Measurements from ENCODE around the gene SMARCC2. TPM values are rescaled to one million over a fixed set of nuclear protein-coding genes. Genes with fewer than 3 reads are reported as not detected.

The SMARCC2 gene
- total and polyA plus RNA-seq, 5 donors, result 28.6 to 94.6 (median 70.1) TPM

GRCh38 chr12:56224102-56224701, 34.9 kb upstream of the SMARCC2 start, which contains the start of gene NABP2:
NABP2 (plus strand) TSS chr12:56224342; CDS start chr12:56224857, 515 bp downstream.
- ATAC-seq, result peak; percentile 90 to 91
- Histone ChIP-seq H3K4me3 (ENCODE audit: low read length) (peak within 1 kb of the TSS; percentile 86), H3K4me1 (ENCODE audit: control insufficient read depth, insufficient read depth, low read length) (peaks cover 2% of the 10 kb centered on the region), H3K27me3 (ENCODE audit: control insufficient read depth, insufficient read depth) (no peaks in the 10 kb centered on the region), H3K9me3 (ENCODE audit: control insufficient read depth, low read length) (no peaks in the 10 kb centered on the region), H3K27ac (ENCODE audit: low read length) (peak within 1 kb of the TSS; percentile 88)
- WGBS, result under 1% methylated on average over 41 of the region's 41 CpGs
- DNase-seq, result peak; percentile 99
- intact Hi-C loops (cut with DNase I), result no loop called here

- no peak for DNase-seq
- Histone ChIP-seq H3K4me1 (ENCODE audit: control insufficient read depth, insufficient read depth, low read length) (peaks cover 2% of the 10 kb centered on the region), H3K9me3 (ENCODE audit: control insufficient read depth, low read length) (no peaks in the 10 kb centered on the region), H3K4me3 (ENCODE audit: low read length) (peak overlapping the region; percentile 39), H3K27ac (ENCODE audit: low read length) (peak overlapping the region; percentile 88), H3K27me3 (ENCODE audit: control insufficient read depth, insufficient read depth) (no peaks in the 10 kb centered on the region)
- intact Hi-C loops (cut with DNase I), result no loop called here
- no peak for ATAC-seq
- 22% methylated on average over 15 of the region's 15 CpGs for WGBS
Measured at GRCh38 chr12:56223571-56224101, 34.4 kb upstream of the SMARCC2 start.

- Histone ChIP-seq H3K4me1 (ENCODE audit: control insufficient read depth, insufficient read depth, low read length) (peaks cover 2% of the 10 kb centered on the region), H3K27me3 (ENCODE audit: control insufficient read depth, insufficient read depth) (no peaks in the 10 kb centered on the region), H3K27ac (ENCODE audit: low read length) (peak overlapping the region; percentile 99), H3K4me3 (ENCODE audit: low read length) (peak overlapping the region; percentile 72), H3K9me3 (ENCODE audit: control insufficient read depth, low read length) (no peaks in the 10 kb centered on the region)
- ATAC-seq (no peak), DNase-seq (no peak)
- intact Hi-C loops (cut with DNase I), result no loop called here
- 9% methylated on average over 4 of the region's 4 CpGs for WGBS
Measured at GRCh38 chr12:56222531-56222895, 33.2 kb upstream of the SMARCC2 start.

- Histone ChIP-seq H3K9me3 (ENCODE audit: control insufficient read depth, low read length) (no peaks in the 10 kb centered on the region), H3K27ac (ENCODE audit: low read length) (peak within 1 kb of the TSS; percentile 99), H3K4me3 (ENCODE audit: low read length) (peak within 1 kb of the TSS; percentile 75), H3K4me1 (ENCODE audit: control insufficient read depth, insufficient read depth, low read length) (peaks cover 2% of the 10 kb centered on the region), H3K27me3 (ENCODE audit: control insufficient read depth, insufficient read depth) (no peaks in the 10 kb centered on the region)
- intact Hi-C loops (cut with DNase I), result no loop called here
- ATAC-seq (peak; percentile 93 to 94), DNase-seq (peak; percentile 98 to 99 (median 99))
- under 1% methylated on average over 42 of the region's 42 CpGs for WGBS
Measured at GRCh38 chr12:56221757-56222530, 32.7 kb upstream of the SMARCC2 start, which contains the start of gene RNF41. RNF41 (minus strand) TSS chr12:56221922; CDS start chr12:56214047, 7,875 bp downstream.

- DNase-seq, result peak; percentile 79 to 86 (median 85)
- peak overlapping the region; percentile 75 for H3K4me3 ChIP-seq (ENCODE audit: low read length)
- no peaks in the 10 kb centered on the region for H3K27me3 ChIP-seq (ENCODE audit: control insufficient read depth, insufficient read depth)
- WGBS, result under 1% methylated on average over 21 of the region's 21 CpGs
- peaks cover 2% of the 10 kb centered on the region for H3K4me1 ChIP-seq (ENCODE audit: control insufficient read depth, insufficient read depth, low read length)
- peak; percentile 37 for ATAC-seq
- H3K27ac ChIP-seq (ENCODE audit: low read length), result peak overlapping the region; percentile 97
- H3K9me3 ChIP-seq (ENCODE audit: control insufficient read depth, low read length), result no peaks in the 10 kb centered on the region
- intact Hi-C loops (cut with DNase I), result no loop called here
Measured at GRCh38 chr12:56221232-56221756, 32.0 kb upstream of the SMARCC2 start.

- H3K4me1 ChIP-seq (ENCODE audit: control insufficient read depth, insufficient read depth, low read length), result peaks cover 2% of the 10 kb centered on the region
- peak overlapping the region; percentile 75 for H3K4me3 ChIP-seq (ENCODE audit: low read length)
- H3K27ac ChIP-seq (ENCODE audit: low read length), result peak overlapping the region; percentile 97
- no peak for DNase-seq
- 3% methylated on average over 10 of the region's 10 CpGs for WGBS
- H3K27me3 ChIP-seq (ENCODE audit: control insufficient read depth, insufficient read depth), result no peaks in the 10 kb centered on the region
- intact Hi-C loops (cut with DNase I), result no loop called here
- H3K9me3 ChIP-seq (ENCODE audit: control insufficient read depth, low read length), result no peaks in the 10 kb centered on the region
- ATAC-seq, result no peak
Measured at GRCh38 chr12:56220611-56221231, 31.4 kb upstream of the SMARCC2 start.

- Histone ChIP-seq H3K27me3 (ENCODE audit: control insufficient read depth, insufficient read depth) (no peaks in the 10 kb centered on the region), H3K27ac (ENCODE audit: low read length) (no peak overlapping the region), H3K9me3 (ENCODE audit: control insufficient read depth, low read length) (no peaks in the 10 kb centered on the region), H3K4me3 (ENCODE audit: low read length) (no peak overlapping the region), H3K4me1 (ENCODE audit: control insufficient read depth, insufficient read depth, low read length) (peaks cover 2% of the 10 kb centered on the region)
- DNase-seq (no peak), ATAC-seq (no peak)
- intact Hi-C loops (cut with DNase I), result no loop called here
- WGBS, result 92% methylated on average over 9 of the region's 9 CpGs
Measured at GRCh38 chr12:56219840-56220239, 30.6 kb upstream of the SMARCC2 start.

GRCh38 chr12:56216461-56216860, 27.2 kb upstream of the SMARCC2 start:
- Histone ChIP-seq H3K4me1 (ENCODE audit: control insufficient read depth, insufficient read depth, low read length) (no peaks in the 10 kb centered on the region), H3K27me3 (ENCODE audit: control insufficient read depth, insufficient read depth) (no peaks in the 10 kb centered on the region), H3K4me3 (ENCODE audit: low read length) (no peak overlapping the region), H3K27ac (ENCODE audit: low read length) (peak overlapping the region; percentile 17), H3K9me3 (ENCODE audit: control insufficient read depth, low read length) (no peaks in the 10 kb centered on the region)
- ATAC-seq (no peak), DNase-seq (no peak)
- intact Hi-C loops (cut with DNase I), result no loop called here
- WGBS, result 85% methylated on average over 3 of the region's 3 CpGs

GRCh38 chr12:56213878-56214277, 24.6 kb upstream of the SMARCC2 start:
- Histone ChIP-seq H3K27ac (ENCODE audit: low read length) (no peak overlapping the region), H3K9me3 (ENCODE audit: control insufficient read depth, low read length) (no peaks in the 10 kb centered on the region), H3K4me3 (ENCODE audit: low read length) (no peak overlapping the region), H3K4me1 (ENCODE audit: control insufficient read depth, insufficient read depth, low read length) (no peaks in the 10 kb centered on the region), H3K27me3 (ENCODE audit: control insufficient read depth, insufficient read depth) (no peaks in the 10 kb centered on the region)
- DNase-seq (no peak), ATAC-seq (no peak)
- intact Hi-C loops (cut with DNase I), result no loop called here
- WGBS, result 85% methylated on average over 5 of the region's 5 CpGs

- H3K9me3 ChIP-seq (ENCODE audit: control insufficient read depth, low read length), result no peaks in the 10 kb centered on the region
- no peak overlapping the region for H3K27ac ChIP-seq (ENCODE audit: low read length)
- intact Hi-C loops (cut with DNase I), result no loop called here
Measured at GRCh38 chr12:56212361-56212760, 23.1 kb upstream of the SMARCC2 start.

More at GRCh38 chr12:56212361-56212760, 23.1 kb upstream of the SMARCC2 start:
- ATAC-seq, result no peak
- Histone ChIP-seq H3K4me3 (ENCODE audit: low read length) (no peak overlapping the region), H3K27me3 (ENCODE audit: control insufficient read depth, insufficient read depth) (no peaks in the 10 kb centered on the region), H3K4me1 (ENCODE audit: control insufficient read depth, insufficient read depth, low read length) (no peaks in the 10 kb centered on the region)
- DNase-seq, result no peak
- WGBS, result 86% methylated on average over 1 of the region's 1 CpG

All from right cardiac atrium (tissue), 5 donors.